KMS-11 (cell line): ENCODE measurements around the gene SPAG9.

Source experiments
- H2AFZ ChIP-seq: fragments of 200-600 bp; sonication (generic); 2 replicates; pipeline ENCODE4 v1.6.1; 2016; ENCODE audit warnings: antibody characterized with exemption, mixed run types, low read depth
- H3K27ac ChIP-seq: fragments of 200-600 bp; sonication (generic); 2 replicates; pipeline ENCODE4 v1.6.1; 2016; ENCODE audit warnings: mild to moderate bottlenecking, mixed run types
- H3K27me3 ChIP-seq: fragments of 200-600 bp; sonication (generic); 2 replicates; pipeline ENCODE4 v1.6.1; 2017; ENCODE audit warnings: mild to moderate bottlenecking, low read depth, mixed run types, moderate library complexity; ENCODE audit not compliant: insufficient read depth
- H3K36me3 ChIP-seq: fragments of 200-600 bp; sonication (generic); 2 replicates; pipeline ENCODE4 v1.6.1; 2017; ENCODE audit warnings: mild to moderate bottlenecking, mixed run types; ENCODE audit not compliant: insufficient read depth
- H3K4me1 ChIP-seq: fragments of 200-600 bp; sonication (generic); 2 replicates; pipeline ENCODE4 v1.6.1; 2016; ENCODE audit warnings: mild to moderate bottlenecking, low read depth, mixed run types; ENCODE audit not compliant: poor library complexity, severe bottlenecking
- H3K4me2 ChIP-seq: fragments of 200-600 bp; sonication (generic); 2 replicates; pipeline ENCODE4 v1.7.0; 2016; ENCODE audit warnings: mild to moderate bottlenecking, mixed run types
- H3K4me3 ChIP-seq: fragments of 200-600 bp; sonication (generic); IDR thresholded peaks from 2 replicates; pipeline ENCODE4 v1.6.1; 2017; ENCODE audit warnings: low read depth, low read length, mixed read lengths; ENCODE audit not compliant: insufficient read depth
- H3K79me2 ChIP-seq: fragments of 200-600 bp; sonication (generic); 2 replicates; pipeline ENCODE4 v1.6.1; 2016; ENCODE audit warnings: low read depth, mixed run types; ENCODE audit not compliant: insufficient read depth
- H3K9ac ChIP-seq: fragments of 200-600 bp; sonication (generic); 2 replicates; pipeline ENCODE4 v1.6.1; 2016; ENCODE audit warnings: mild to moderate bottlenecking, mixed run types
- H4K20me1 ChIP-seq: fragments of 200-600 bp; sonication (generic); 2 replicates; pipeline ENCODE4 v1.6.1; 2016; ENCODE audit warnings: mild to moderate bottlenecking, mixed run types; ENCODE audit not compliant: insufficient read depth
- CTCF ChIP-seq: fragments of 200-600 bp; sonication (generic); conservative IDR thresholded peaks from 2 replicates; pipeline ENCODE4 v1.6.1; 2017; ENCODE audit warnings: low read depth, mild to moderate bottlenecking, antibody characterized with exemption, low read length, moderate library complexity, mixed read lengths

SPAG9 gene

GRCh38 chr17:50967795-50968194 is 152.9 kb downstream of the SPAG9 start:
- H2AFZ ChIP-seq: no peak overlapping the region
- no peaks in the 10 kb centered on the region for H3K27me3 ChIP-seq
- no peak for TF ChIP-seq CTCF
- no peaks in the 10 kb centered on the region for H3K79me2 ChIP-seq
- H3K36me3 ChIP-seq: no peaks in the 10 kb centered on the region
- no peak overlapping the region for H3K4me3 ChIP-seq
- no peak overlapping the region for H3K4me2 ChIP-seq
- no peak overlapping the region for H3K27ac ChIP-seq
- H4K20me1 ChIP-seq: no peaks in the 10 kb centered on the region
- H3K9ac ChIP-seq: no peak overlapping the region
- no peaks in the 10 kb centered on the region for H3K4me1 ChIP-seq

- H3K4me2 ChIP-seq: no peak overlapping the region
- no peaks in the 10 kb centered on the region for H4K20me1 ChIP-seq
- H3K36me3 ChIP-seq: no peaks in the 10 kb centered on the region
- H2AFZ ChIP-seq: no peak overlapping the region
- H3K27me3 ChIP-seq: no peaks in the 10 kb centered on the region
- H3K4me1 ChIP-seq: no peaks in the 10 kb centered on the region
- H3K9ac ChIP-seq: no peak overlapping the region
- no peak for TF ChIP-seq CTCF
- no peak overlapping the region for H3K4me3 ChIP-seq
- no peak overlapping the region for H3K27ac ChIP-seq
- no peaks in the 10 kb centered on the region for H3K79me2 ChIP-seq
These were observed 154.5 kb downstream of the SPAG9 start for GRCh38 chr17:50966163-50966666.

- Histone ChIP-seq H3K27me3 (no peaks in the 10 kb centered on the region), H3K4me1 (peaks cover 22% of the 10 kb centered on the region), H3K4me2 (no peak overlapping the region), H3K4me3 (no peak overlapping the region), H3K79me2 (no peaks in the 10 kb centered on the region), H3K9ac (no peak overlapping the region), H3K27ac (no peak overlapping the region), H3K36me3 (no peaks in the 10 kb centered on the region), H4K20me1 (no peaks in the 10 kb centered on the region), H2AFZ (no peak overlapping the region)
- no peak for TF ChIP-seq CTCF
These were observed 157.5 kb downstream of the SPAG9 start for GRCh38 chr17:50963139-50963538.

GRCh38 chr17:50961282-50962220 is 159.1 kb downstream of the SPAG9 start:
- no peaks in the 10 kb centered on the region for H3K27me3 ChIP-seq
- no peaks in the 10 kb centered on the region for H3K36me3 ChIP-seq
- no peak overlapping the region for H3K4me2 ChIP-seq
- H2AFZ ChIP-seq: no peak overlapping the region
- H3K79me2 ChIP-seq: no peaks in the 10 kb centered on the region
- no peak overlapping the region for H3K4me3 ChIP-seq
- peaks cover 26% of the 10 kb centered on the region for H3K4me1 ChIP-seq
- no peak for TF ChIP-seq CTCF
- no peak overlapping the region for H3K27ac ChIP-seq
- no peak overlapping the region for H3K9ac ChIP-seq
- no peaks in the 10 kb centered on the region for H4K20me1 ChIP-seq
